GM12873 (cell line): ENCODE data around the gene ACADSB.

ENCODE experiments used
- TF ChIP-seq, protein P1 (sequence below): IDR thresholded peaks from 2 replicates; pipeline ENCODE4 v1.5.1; 2012; ENCODE audit warnings: low read depth, mild to moderate bottlenecking, moderate library complexity, low read length, control low read depth; ENCODE audit not compliant: insufficient read depth; ENCODE audit errors: missing control alignments

Gene ACADSB

DNA sequence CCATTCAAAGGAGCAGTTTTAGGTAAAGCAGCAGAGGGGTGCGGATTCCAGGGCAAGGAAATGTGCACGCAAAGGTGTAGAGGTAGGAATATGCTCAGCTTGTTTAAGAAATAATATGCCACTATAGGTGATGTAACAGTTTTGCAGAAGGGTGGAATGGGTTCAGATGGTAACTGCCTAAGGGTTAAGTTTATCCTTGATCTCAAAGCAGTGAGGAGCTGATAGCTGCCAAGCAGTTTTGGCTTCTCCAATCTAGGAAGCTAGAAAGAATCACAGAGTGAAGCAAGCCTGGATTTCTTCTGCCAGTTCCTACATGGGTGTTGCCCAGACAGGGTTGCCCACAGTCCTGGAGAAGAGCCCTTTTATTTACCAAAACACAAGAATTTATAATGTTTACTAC is 6.0 kb downstream of the ACADSB start:
- TF ChIP-seq, protein P1, sequence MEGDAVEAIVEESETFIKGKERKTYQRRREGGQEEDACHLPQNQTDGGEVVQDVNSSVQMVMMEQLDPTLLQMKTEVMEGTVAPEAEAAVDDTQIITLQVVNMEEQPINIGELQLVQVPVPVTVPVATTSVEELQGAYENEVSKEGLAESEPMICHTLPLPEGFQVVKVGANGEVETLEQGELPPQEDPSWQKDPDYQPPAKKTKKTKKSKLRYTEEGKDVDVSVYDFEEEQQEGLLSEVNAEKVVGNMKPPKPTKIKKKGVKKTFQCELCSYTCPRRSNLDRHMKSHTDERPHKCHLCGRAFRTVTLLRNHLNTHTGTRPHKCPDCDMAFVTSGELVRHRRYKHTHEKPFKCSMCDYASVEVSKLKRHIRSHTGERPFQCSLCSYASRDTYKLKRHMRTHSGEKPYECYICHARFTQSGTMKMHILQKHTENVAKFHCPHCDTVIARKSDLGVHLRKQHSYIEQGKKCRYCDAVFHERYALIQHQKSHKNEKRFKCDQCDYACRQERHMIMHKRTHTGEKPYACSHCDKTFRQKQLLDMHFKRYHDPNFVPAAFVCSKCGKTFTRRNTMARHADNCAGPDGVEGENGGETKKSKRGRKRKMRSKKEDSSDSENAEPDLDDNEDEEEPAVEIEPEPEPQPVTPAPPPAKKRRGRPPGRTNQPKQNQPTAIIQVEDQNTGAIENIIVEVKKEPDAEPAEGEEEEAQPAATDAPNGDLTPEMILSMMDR = no peak

DNA sequence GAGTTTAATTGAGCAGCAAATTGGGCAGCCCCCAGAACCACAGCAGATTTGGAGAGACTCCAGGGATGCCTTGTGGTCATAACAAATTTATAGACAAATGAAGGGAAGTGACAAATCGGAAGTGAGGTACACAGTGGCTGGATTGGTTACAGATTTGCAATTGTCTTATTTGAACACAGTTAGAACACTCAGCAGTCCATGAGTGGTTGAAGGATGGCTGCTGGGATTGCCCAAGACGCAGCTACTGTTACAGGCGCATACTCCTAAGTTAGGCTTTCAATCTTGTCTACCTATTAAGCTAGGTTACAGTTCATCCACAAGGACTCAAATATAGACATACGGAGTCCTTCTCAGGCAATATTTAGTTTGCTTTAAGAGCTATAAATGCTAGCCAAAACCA is 7.4 kb downstream of the ACADSB start:
- TF ChIP-seq, protein P1 = no peak

DNA sequence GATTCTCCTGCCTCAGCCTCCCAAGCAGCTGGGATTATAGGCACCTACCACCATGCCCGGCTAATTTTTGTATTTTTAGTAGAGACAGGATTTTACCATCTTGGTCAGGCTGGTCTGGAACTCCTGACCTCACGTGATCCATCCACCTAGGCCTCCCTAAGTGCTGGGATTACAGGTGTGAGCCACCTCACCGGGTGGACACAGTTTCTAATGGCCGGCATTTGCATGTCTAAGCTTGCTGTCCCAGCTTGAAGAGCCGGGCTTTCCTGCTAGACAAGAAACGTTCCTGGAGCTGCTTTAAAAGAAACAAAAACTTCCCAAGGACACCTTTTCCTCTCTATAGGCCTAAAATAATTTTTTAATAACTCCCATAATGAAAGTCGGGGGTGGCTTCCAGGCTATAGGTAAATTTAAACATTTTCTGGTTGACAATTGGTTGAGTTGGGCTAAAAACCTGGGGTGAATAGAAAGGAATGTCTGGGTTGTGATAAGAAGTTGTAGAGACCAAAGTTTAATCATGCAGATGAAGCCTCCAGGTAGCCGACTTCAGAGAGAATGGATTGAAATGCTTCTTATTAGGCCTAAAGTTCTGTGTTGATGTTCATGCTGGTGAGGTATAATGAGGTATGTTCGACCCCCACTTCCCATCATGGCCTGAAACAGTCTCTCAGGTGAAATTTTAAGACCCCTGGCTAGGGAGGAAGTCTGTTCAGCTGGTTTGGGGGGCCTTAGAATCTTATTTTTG is 8.8 kb downstream of the ACADSB start:
- TF ChIP-seq, protein P1 = no peak

GRCh38 chr10:123018531-123018930 is 9.7 kb downstream of the ACADSB start:
- TF ChIP-seq, protein P1 = no peak

DNA sequence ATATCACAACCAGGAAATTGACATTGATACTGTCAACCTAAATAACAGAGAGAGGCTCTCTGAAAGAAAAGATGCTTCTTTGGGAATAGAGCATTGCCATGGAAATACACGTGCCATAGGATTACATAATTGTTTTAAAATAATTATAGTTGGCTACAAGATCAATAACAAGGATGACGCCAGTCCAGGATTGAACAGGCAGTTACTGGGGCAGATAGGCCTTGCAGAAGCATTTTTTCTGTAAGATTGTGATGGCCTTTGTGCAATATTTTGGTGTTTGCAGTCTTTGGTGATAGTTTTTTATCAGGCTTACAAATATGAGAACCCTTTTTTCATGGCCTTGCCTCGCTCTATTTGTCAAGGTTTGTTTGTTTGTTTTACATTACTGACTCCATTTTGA is 10.5 kb downstream of the ACADSB start:
- TF ChIP-seq, protein P1 = no peak

- TF ChIP-seq, protein P1 = no peak
Observed at GRCh38 chr10:123019941-123020703, 11.3 kb downstream of the ACADSB start.

- TF ChIP-seq, protein P1 = peak; percentile 43
Observed at GRCh38 chr10:123021517-123021916, 12.7 kb downstream of the ACADSB start.
